Neuron (in vitro differentiated cells): Measurements from ENCODE around the gene SKA1.
"Not testable (repeated sequence)": the region's sequence is repeated elsewhere in the genome, so short reads cannot be mapped to it uniquely, and the experiment has no call there.

Experiments used
- H2AFZ ChIP-seq: one replicate; pipeline ENCODE4 v1.6.1; 2013; ENCODE audit warnings: low read depth, mild to moderate bottlenecking, inconsistent platforms, low read length, moderate library complexity
- H3K27me3 ChIP-seq: one replicate; pipeline ENCODE4 v1.6.1; 2013; ENCODE audit warnings: low read length; ENCODE audit not compliant: insufficient read depth
- H3K36me3 ChIP-seq: one replicate; pipeline ENCODE4 v1.6.1; 2013; ENCODE audit warnings: low read length; ENCODE audit not compliant: insufficient read depth
- H3K4me1 ChIP-seq: one replicate; pipeline ENCODE4 v1.6.1; 2013; ENCODE audit warnings: low read length; ENCODE audit not compliant: insufficient read depth
- H3K4me3 ChIP-seq: 2 replicates; pipeline ENCODE4 v1.5.1; 2013; ENCODE audit warnings: mild to moderate bottlenecking, low read length, moderate library complexity
- H3K9me3 ChIP-seq: one replicate; pipeline ENCODE4 v1.6.1; 2013; ENCODE audit warnings: low read length

Gene SKA1

GRCh38 chr18:50424877-50425690 lies 50.2 kb downstream of the SKA1 start:
- Histone ChIP-seq H3K9me3 (no peaks in the 10 kb centered on the region), H3K4me3 (no peak overlapping the region), H3K36me3 (no peaks in the 10 kb centered on the region), H3K4me1 (no peaks in the 10 kb centered on the region), H2AFZ (no peak overlapping the region), H3K27me3 (peaks cover 8% of the 10 kb centered on the region)

- Histone ChIP-seq H3K4me1 (no peaks in the 10 kb centered on the region), H3K36me3 (no peaks in the 10 kb centered on the region), H3K27me3 (peaks cover 5% of the 10 kb centered on the region), H3K4me3 (no peak overlapping the region), H2AFZ (no peak overlapping the region), H3K9me3 (peaks cover 2% of the 10 kb centered on the region)
These were observed 53.0 kb downstream of the SKA1 start for GRCh38 chr18:50427896-50428295.

DNA sequence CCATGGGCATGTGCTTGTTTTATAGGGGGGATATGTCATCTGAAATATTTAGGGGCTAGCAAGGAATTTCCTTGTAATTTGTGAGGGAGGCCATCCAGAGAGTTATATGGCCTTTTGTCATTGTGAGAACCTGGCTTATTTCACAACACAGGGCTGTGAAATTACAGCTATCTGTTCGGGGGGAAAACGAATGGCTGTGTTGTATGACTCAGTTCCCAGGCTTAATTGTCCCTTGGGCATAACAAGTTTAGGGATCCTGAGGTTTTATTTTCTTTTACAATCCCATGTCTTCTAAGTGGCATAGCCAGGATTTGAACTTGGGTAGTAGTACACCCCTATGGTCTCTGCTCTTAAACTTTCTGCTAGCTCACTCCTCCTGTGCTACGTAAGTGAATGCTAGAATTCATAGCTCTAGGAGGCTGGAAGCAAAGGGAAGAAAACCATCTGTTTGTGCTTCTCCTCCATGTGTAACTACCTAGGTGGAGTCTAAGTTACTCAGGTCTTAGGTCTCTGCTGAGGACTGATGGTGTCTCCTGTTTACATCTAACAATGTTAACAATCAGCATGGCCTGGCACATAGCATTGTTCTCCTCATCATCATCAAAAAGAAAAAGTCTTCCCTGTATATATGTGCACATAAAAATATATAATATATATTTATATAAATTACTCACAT lies 53.8 kb downstream of the SKA1 start:
- no peaks in the 10 kb centered on the region for H3K36me3 ChIP-seq

GRCh38 chr18:50429207-50429948 lies 54.5 kb downstream of the SKA1 start:
- H2AFZ ChIP-seq: no peak overlapping the region
- peaks cover 5% of the 10 kb centered on the region for H3K27me3 ChIP-seq
- no peak overlapping the region for H3K4me3 ChIP-seq
- H3K36me3 ChIP-seq: no peaks in the 10 kb centered on the region
- peaks cover 2% of the 10 kb centered on the region for H3K9me3 ChIP-seq
- H3K4me1 ChIP-seq: no peaks in the 10 kb centered on the region

More for the DNA sequence above, 53.8 kb downstream of the SKA1 start:
- Histone ChIP-seq H2AFZ (no peak overlapping the region), H3K27me3 (peaks cover 5% of the 10 kb centered on the region), H3K4me1 (no peaks in the 10 kb centered on the region), H3K9me3 (peaks cover 2% of the 10 kb centered on the region), H3K4me3 (no peak overlapping the region)

DNA sequence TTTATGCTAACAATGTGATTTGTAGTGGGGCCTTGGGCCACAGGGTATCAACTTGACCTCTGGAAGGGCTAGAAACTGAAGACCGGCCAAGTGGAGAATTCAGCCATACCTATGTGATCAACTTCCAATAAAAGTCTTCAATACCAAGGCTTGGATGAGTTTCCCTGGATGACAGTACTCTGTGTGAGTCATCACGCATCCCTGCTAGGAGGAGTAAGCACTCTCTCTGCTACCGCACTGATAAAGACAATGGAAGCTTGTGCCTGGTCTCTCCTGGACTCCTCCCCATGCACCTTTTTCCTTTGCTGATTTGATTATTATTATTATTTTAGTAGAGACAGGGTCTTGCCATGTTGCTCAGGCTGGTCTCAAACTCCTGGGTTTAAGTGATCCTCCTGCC lies 58.1 kb downstream of the SKA1 start:
- no peak overlapping the region for H2AFZ ChIP-seq
- H3K27me3 ChIP-seq: no peaks in the 10 kb centered on the region
- H3K36me3 ChIP-seq: no peaks in the 10 kb centered on the region
- H3K9me3 ChIP-seq: peaks cover 2% of the 10 kb centered on the region
- H3K4me3 ChIP-seq: no peak overlapping the region
- H3K4me1 ChIP-seq: no peaks in the 10 kb centered on the region

GRCh38 chr18:50436742-50437141 lies 61.9 kb downstream of the SKA1 start:
- H3K27me3 ChIP-seq, H2AFZ ChIP-seq, H3K4me3 ChIP-seq, H3K9me3 ChIP-seq, H3K36me3 ChIP-seq: not testable (repeated sequence)
- H3K4me1 ChIP-seq: peaks cover 23% of the 10 kb centered on the region

GRCh38 chr18:50439460-50440015 lies 64.7 kb downstream of the SKA1 start:
- Histone ChIP-seq H3K36me3 (no peaks in the 10 kb centered on the region), H3K4me1 (peaks cover 24% of the 10 kb centered on the region), H3K9me3 (peaks cover 6% of the 10 kb centered on the region), H2AFZ (no peak overlapping the region), H3K4me3 (no peak overlapping the region), H3K27me3 (no peaks in the 10 kb centered on the region)

- Histone ChIP-seq H3K4me3 (no peak overlapping the region), H3K4me1 (peaks cover 24% of the 10 kb centered on the region), H3K36me3 (no peaks in the 10 kb centered on the region), H2AFZ (peak overlapping the region; percentile 37), H3K9me3 (peaks cover 6% of the 10 kb centered on the region), H3K27me3 (no peaks in the 10 kb centered on the region)
These were observed 66.2 kb downstream of the SKA1 start for GRCh38 chr18:50441016-50441415.

DNA sequence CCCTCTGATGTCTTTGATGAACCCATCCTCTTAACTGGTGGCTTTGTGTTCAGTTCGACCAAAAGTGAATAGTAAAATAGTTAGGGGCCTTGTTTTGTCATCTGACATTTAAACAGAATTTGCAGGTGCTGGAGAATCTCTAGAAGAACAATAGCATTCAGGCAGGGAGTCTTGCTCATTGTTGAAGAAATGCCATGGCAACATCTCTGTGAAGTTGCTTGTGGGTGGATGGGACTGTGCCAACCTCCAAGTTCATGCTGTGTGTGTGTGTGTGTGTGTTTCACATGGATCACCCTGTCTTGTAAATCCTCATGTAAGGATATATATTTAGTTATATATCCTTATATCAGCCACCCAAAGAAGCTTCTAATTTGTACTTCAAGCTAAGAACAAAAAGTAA lies 66.7 kb downstream of the SKA1 start:
- Histone ChIP-seq H3K27me3 (no peaks in the 10 kb centered on the region), H3K36me3 (no peaks in the 10 kb centered on the region), H2AFZ (peak overlapping the region; percentile 37), H3K4me1 (peaks cover 24% of the 10 kb centered on the region), H3K4me3 (no peak overlapping the region), H3K9me3 (peaks cover 6% of the 10 kb centered on the region)
